Breast epithelium (tissue), 4 donors: Measurements from ENCODE around the gene TST. TPM values are rescaled to one million over a fixed set of nuclear protein-coding genes. Genes with fewer than 3 reads are reported as not detected.

ENCODE experiments used
- DNase-seq, 2 donors: peaks; one replicate each; pipeline ENCODE4 v3.0.0-alpha.2; 2019; ENCODE audit warnings: low spot score in 2 of 2
- H3K27ac ChIP-seq, 2 donors: fragments of 200-600 bp; sonication (generic) in 1 of 2; one replicate each; pipeline ENCODE4 v1.5.1; 2016 to 2019; ENCODE audit warnings: mild to moderate bottlenecking in 1 of 2
- H3K27me3 ChIP-seq, 2 donors: fragments of 200-600 bp; sonication (generic) in 1 of 2; one replicate each; pipeline versions ENCODE4 v1.5.1 to v1.6.0; 2017 to 2019; ENCODE audit warnings: control low read depth in 1 of 2, mild to moderate bottlenecking in 1 of 2
- H3K36me3 ChIP-seq: fragments of 200-600 bp; one replicate; pipeline ENCODE4 v1.5.1; 2019
- H3K4me1 ChIP-seq, 2 donors: fragments of 200-600 bp; sonication (generic); one replicate each; pipeline ENCODE4 v1.5.1; 2016 to 2019; ENCODE audit warnings: control low read depth in 1 of 2
- H3K4me3 ChIP-seq, 3 donors: fragments of 200-600 bp; sonication (generic); 1 replicate in 2 of 3; 2 replicates in 1 of 3; pipeline ENCODE4 v1.5.1; 2016 to 2019; ENCODE audit warnings: mild to moderate bottlenecking in 3 of 3, moderate library complexity in 2 of 3
- H3K9me3 ChIP-seq, 2 donors: fragments of 200-600 bp; sonication (generic) in 1 of 2; one replicate each; pipeline ENCODE4 v1.5.1; 2016 to 2019; ENCODE audit warnings: control low read depth in 1 of 2
- CTCF ChIP-seq, 3 donors: fragments of 450-650 bp; IDR thresholded peaks; one replicate each; pipeline ENCODE4 v1.5.1; 2016 to 2017; ENCODE audit warnings: antibody characterized with exemption in 3 of 3, mild to moderate bottlenecking in 3 of 3, moderate library complexity in 3 of 3
- POLR2A ChIP-seq: fragments of 450-650 bp; IDR thresholded peaks from one replicate; pipeline ENCODE4 v1.6.1; 2016; ENCODE audit warnings: antibody characterized with exemption, mild to moderate bottlenecking, moderate library complexity
- POLR2AphosphoS5 ChIP-seq, 3 donors: sonication (generic); formaldehyde crosslinking; IDR thresholded peaks; one replicate each; pipeline ENCODE4 v1.6.1; 2017; ENCODE audit warnings: antibody characterized with exemption in 3 of 3
- intact Hi-C: fragments of 100-400 bp; cut with DNase I; formaldehyde crosslinking; loops from one replicate; pipeline ENCODE4 v1.15.1; 2023; ENCODE audit warnings: low total_unique reads
- total RNA-seq, 3 donors: library from RNA; depleted of rRNA; stranded (reverse); fragments of >200 nt; gene quantifications; one replicate each; pipeline ENCODE4 v1.1.0, GENCODE V29; 2016

The TST gene
- total RNA-seq, 3 donors from 2014 or later = 51.1 to 68.0 (median 60.2) TPM

- Histone ChIP-seq H3K36me3 (no peaks in the 10 kb centered on the region), H3K27me3 (no peaks in the 10 kb centered on the region), H3K27ac (no peak overlapping the region), H3K4me1 (no peaks in the 10 kb centered on the region), H3K4me3 (peak overlapping the region; percentile 24 to 57 (median 44)), H3K9me3 (no peaks in the 10 kb centered on the region)
- intact Hi-C loops = loop anchor here (5.0 kb wide), 1 partner anchor 121 kb away; no protein-coding TSS in a partner anchor
- peak; percentile 88 to 97 (median 95) for TF ChIP-seq CTCF (IDR thresholded peaks at IDR 0.05)
- TF ChIP-seq POLR2AphosphoS5 (IDR thresholded peaks at IDR 0.05) = peak; percentile 40 to 67 (median 53)
- no peak for TF ChIP-seq POLR2A
- peak; percentile 87 to 88 for DNase-seq
These were observed 41.1 kb downstream of the TST start for GRCh38 chr22:36977947-36978660.

- no peaks in the 10 kb centered on the region for H3K4me1 ChIP-seq
- TF ChIP-seq CTCF (IDR thresholded peaks at IDR 0.05) = no peak
- no peak for TF ChIP-seq POLR2A
- no peak for TF ChIP-seq POLR2AphosphoS5 (IDR thresholded peaks at IDR 0.05)
- H3K27ac ChIP-seq = no peak overlapping the region
- no peaks in the 10 kb centered on the region for H3K9me3 ChIP-seq
- H3K36me3 ChIP-seq = no peaks in the 10 kb centered on the region
- peak in 1 of 2 donors; percentile 30 for DNase-seq
- peak overlapping the region; percentile 24 to 57 (median 44) for H3K4me3 ChIP-seq
- intact Hi-C loops = loop anchor here (5.0 kb wide), 1 partner anchor 120 kb away; no protein-coding TSS in a partner anchor
- no peaks in the 10 kb centered on the region for H3K27me3 ChIP-seq
These were observed 41.8 kb downstream of the TST start for GRCh38 chr22:36977401-36977861.

GRCh38 chr22:36976606-36977005 lies 42.6 kb downstream of the TST start:
- Histone ChIP-seq H3K36me3 (no peaks in the 10 kb centered on the region), H3K9me3 (no peaks in the 10 kb centered on the region), H3K4me3 (no peak overlapping the region), H3K27ac (no peak overlapping the region), H3K4me1 (no peaks in the 10 kb centered on the region), H3K27me3 (no peaks in the 10 kb centered on the region)
- intact Hi-C loops = loop anchor here (5.0 kb wide), 1 partner anchor 119 kb away; no protein-coding TSS in a partner anchor
- TF ChIP-seq POLR2A = no peak
- no peak for TF ChIP-seq CTCF (IDR thresholded peaks at IDR 0.05)
- no peak for DNase-seq

GRCh38 chr22:36971341-36972125 lies 47.7 kb downstream of the TST start:
- no peak overlapping the region for H3K4me3 ChIP-seq
- TF ChIP-seq POLR2AphosphoS5 (IDR thresholded peaks at IDR 0.05) = no peak
- no peak for TF ChIP-seq CTCF (IDR thresholded peaks at IDR 0.05)
- TF ChIP-seq POLR2A = no peak
- intact Hi-C loops = no loop called here
- H3K27ac ChIP-seq = no peak overlapping the region
- H3K27me3 ChIP-seq = no peaks in the 10 kb centered on the region
- no peaks in the 10 kb centered on the region for H3K4me1 ChIP-seq
- H3K36me3 ChIP-seq = no peaks in the 10 kb centered on the region
- DNase-seq = no peak
- H3K9me3 ChIP-seq = no peaks in the 10 kb centered on the region
